Astrocyte of the spinal cord (primary cell): ENCODE results near the gene TTYH3.

Source experiments
- DNase-seq: peaks from one replicate; pipeline ENCODE4 v3.0.0; 2011; ENCODE audit warnings: low read depth, low spot score
- H3K4me3 ChIP-seq: 2 replicates; pipeline ENCODE4 v1.5.1; 2011; ENCODE audit warnings: low read depth, mild to moderate bottlenecking, low read length, moderate library complexity
- CTCF ChIP-seq: IDR thresholded peaks from 2 replicates; pipeline ENCODE4 v1.5.1; 2012; ENCODE audit warnings: low read depth, mild to moderate bottlenecking, low read length, inconsistent platforms
- in situ Hi-C: cut with HindIII; loops from 2 replicates; pipeline ENCODE4 v1.10.0; 2017; ENCODE audit warnings: low sequenced_read_pairs

Gene TTYH3

DNA sequence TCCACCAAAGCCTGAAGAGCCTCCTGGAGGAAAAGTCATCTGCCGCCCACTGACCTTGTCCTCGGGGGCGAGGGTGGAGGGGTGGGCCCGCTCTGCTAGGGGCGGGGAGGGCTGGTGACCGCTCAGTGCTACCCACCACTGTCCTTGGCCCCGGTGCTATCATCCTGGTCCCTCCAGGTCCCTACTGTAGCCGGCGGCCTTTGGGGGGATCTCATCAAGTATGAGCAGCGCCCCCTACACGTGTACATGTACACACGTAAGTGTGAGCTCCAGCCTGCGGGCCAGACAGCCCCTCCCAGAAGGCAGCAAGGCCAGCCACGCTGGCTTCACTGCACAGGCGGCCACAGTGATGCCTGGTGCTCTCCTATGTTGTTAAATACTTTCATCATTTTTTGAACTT, 19.6 kb downstream of the TTYH3 start:
- no peak overlapping the region for H3K4me3 ChIP-seq
- DNase-seq = no peak
- in situ Hi-C loops = no loop called here
- no peak for TF ChIP-seq CTCF

DNA sequence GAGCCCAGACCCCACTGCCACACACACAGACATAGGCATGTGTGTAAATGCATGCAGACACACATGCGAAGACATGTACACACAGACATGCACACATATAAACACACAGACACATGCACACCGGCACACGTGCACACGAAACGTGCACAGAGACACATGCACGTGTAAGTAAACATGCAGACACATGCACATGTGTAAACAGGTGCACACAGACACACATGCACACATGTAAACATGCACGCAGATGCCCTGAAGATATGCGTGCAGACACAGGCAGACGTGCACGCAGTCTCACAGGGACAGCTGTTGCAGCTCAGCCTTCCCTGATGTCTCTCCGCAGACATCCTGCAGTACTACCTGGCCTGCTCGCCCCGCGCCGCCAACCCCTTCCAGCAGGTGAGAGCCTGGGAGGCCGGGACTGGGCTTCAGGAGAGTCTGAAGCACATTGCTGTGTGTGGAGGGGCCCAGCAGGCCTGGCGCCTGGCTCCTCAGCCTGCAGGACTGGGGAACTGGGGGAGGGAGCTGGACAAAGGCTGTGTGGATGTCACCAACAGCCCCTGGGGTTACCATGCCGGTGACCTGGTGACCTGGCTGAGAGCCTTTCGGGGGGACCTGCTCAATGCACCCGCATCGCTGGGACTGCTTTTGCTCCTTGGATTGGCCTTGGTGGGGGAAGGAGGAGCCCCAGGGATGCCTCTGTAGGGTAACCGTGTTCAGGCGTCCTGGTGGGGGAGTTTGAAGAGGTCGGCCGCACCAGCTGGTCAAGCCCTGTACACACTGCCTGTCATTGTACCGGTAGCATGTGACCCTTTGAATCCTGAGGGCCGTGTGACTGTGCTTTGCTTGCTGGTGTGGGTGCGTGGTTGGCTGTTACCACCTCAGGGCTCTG, 20.3 kb downstream of the TTYH3 start:
- DNase-seq = no peak
- TF ChIP-seq CTCF = no peak
- in situ Hi-C loops = no loop called here
- H3K4me3 ChIP-seq = no peak overlapping the region

DNA sequence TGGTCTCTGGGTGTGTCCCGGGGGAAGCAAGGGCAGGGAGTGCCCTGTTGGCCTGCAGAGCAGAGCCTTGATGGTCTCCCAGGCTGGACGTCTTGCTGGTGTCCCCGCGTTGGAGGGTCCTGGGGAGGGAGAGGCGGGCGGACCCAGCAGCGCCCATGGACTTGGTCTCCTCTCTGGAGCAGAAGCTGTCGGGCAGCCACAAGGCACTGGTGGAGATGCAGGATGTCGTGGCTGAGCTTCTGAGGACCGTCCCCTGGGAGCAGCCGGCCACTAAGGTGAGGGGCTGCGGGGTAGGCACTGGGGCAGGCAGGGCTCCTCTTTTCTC, 20.9 kb downstream of the TTYH3 start:
- DNase-seq = no peak
- no peak overlapping the region for H3K4me3 ChIP-seq
- TF ChIP-seq CTCF = no peak
- in situ Hi-C loops = no loop called here

GRCh38 chr7:2654059-2654458, 22.3 kb downstream of the TTYH3 start:
- DNase-seq = no peak
- in situ Hi-C loops = no loop called here
- no peak for TF ChIP-seq CTCF
- H3K4me3 ChIP-seq = no peak overlapping the region

DNA sequence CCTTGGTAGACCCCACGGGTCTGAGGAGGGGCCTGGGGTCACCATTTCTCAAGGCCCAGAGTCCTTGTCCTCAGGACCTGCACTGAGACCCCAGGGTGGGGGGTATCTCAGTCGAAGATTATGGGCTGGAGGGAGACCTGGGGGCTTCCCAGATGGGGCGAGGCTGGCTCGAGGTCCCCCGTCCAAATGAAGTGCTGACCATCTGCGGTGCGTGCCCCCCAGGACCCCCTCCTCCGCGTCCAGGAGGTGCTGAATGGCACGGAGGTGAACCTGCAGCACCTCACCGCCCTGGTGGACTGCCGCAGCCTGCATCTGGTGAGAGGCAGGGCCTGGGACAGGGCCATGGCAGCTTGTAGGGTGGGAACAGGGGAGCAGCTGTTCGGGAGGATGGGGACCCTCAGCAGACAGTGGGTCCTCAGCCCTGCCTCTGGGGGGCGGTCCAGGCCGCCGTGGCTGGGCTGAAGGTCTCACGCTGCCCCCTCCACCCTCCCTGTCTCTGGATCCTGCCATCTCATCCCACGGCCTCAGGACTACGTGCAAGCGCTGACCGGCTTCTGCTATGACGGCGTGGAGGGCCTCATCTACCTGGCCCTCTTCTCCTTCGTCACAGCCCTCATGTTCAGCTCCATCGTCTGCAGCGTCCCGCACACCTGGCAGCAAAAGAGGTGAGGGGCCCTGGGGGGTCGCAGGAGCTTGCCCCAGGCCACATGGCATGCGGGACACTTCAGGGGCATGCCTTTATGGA, 24.3 kb downstream of the TTYH3 start:
- no peak overlapping the region for H3K4me3 ChIP-seq
- TF ChIP-seq CTCF = no peak
- DNase-seq = no peak
- in situ Hi-C loops = no loop called here

GRCh38 chr7:2657208-2657607, 25.4 kb downstream of the TTYH3 start:
- no peak for DNase-seq
- in situ Hi-C loops = no loop called here
- no peak overlapping the region for H3K4me3 ChIP-seq
- no peak for TF ChIP-seq CTCF
